GM18498 (cell line): ENCODE data around the gene UBE2U.
"Not testable (repeated sequence)": the region's sequence is repeated elsewhere in the genome, so short reads cannot be mapped to it uniquely, and the experiment has no call there.

Source experiments
- ATAC-seq: cut with Tn5 transposase; IDR thresholded peaks from one replicate; pipeline ENCODE4 v1.9.1; 2021; ENCODE audit warnings: mild to moderate bottlenecking, moderate library complexity; ENCODE audit not compliant: unreplicated experiment

Gene UBE2U

DNA sequence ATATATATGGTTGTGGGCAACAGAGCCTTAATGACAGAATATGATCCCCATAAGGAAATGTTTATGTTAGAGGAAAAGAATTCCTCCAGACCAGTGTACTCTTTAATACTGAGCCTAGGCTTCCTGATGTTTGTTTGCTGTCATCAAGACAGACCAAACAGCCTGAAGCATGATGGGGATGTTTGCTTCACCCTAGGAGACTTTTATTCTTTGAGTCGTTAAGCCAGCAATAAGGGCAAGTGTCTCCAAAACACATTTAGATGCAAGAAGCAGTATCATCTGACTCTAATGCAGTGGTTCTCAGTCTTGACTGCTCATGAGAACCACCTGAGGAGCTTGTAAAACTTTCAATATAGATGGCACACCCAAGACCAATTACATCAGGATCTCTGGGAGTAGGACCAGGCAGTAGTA lies 33.1 kb downstream of the UBE2U start:
- no peak for ATAC-seq

DNA sequence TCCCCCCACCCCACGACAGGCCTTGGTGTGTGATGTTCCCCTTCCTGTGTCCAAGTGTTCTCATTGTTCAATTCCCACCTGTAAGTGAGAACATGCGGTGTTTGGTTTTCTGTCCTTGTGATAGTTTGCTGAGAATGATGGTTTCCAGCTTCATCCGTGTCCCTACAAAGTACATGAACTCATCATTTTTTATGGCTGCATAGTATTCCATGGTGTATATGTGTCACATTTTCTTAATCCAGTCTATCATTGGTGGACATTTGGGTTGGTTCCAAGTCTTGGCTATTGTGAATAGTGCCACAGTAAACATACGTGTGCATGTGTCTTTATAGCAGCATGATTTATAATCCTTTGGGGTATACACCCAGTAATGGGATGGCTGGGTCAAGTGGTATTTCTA lies 36.1 kb downstream of the UBE2U start:
- not testable (repeated sequence) for ATAC-seq

DNA sequence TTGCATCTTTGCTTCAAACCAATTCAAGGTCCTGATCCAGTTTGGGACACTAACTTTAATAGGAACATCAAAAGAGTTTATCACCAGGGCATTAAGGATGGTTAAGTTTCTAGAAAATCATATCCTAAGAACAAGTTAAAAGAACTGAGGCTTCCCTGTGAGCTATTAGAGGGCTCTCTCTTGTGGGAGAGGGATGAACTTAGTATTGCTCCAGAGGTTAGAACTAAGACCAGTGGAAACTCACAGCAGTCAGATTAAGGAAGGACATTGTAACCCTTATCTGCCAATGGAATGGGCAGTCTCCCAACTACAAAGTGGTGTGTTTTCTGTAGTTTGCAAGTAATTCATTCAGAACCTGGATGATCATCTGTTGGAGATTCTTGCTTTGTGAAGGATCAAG lies 36.8 kb downstream of the UBE2U start:
- ATAC-seq: no peak

DNA sequence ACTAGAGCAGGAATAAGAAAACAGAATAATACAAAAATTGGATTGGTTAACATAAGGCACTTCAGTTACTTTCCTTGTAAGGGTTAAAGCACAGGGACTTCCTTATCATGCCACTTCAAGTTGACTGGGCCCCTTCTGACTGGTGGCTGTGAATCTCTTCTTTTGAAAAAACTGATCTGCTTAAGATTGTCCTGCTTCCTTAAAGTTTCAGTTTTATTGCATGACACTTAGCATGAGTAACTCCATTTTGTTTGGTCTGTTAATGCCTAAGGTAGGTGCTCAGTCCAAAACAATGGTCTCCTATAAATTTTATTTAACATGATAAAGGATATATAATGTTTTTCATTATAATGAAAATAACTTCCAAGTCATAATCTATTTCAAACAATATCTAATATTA lies 37.6 kb downstream of the UBE2U start:
- ATAC-seq: no peak

DNA sequence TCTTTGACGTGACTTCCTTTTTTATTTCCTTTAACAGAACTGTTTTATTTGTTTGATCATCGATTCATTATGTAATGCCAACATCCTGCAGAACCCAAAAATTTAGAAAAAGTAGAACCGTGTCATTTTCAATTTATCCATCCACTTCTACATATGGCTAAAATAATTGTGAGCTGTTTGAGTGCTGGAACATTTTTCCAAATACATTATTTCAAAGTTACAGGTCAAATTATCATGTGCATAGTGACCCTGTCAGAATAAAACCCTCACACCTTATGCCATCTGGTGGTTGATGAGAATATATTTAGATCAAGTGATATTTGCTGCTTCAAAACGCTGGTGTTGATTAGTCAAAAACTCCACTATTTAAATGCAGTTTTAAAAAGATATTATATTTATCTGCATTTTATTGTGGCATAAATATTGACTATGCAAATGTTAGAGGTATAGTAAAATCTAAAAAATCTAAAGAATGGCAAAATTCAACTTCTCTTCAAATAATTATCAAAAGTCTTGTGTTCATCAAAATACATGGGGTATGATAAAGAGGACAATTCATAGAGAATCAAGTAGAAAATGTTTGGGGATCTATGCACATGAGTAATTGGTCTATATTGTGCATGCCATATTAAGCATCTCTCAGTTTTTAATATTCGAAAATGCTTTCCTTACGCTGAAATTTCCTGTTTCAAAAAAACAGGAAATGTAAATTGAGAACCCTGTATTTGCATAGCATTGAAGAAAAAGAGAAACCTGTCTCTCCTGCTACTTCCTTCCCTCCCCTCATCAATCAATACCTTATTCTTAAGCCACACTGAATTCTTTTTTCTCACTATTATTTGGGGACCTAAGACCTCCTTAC lies 39.7 kb downstream of the UBE2U start:
- ATAC-seq: no peak

DNA sequence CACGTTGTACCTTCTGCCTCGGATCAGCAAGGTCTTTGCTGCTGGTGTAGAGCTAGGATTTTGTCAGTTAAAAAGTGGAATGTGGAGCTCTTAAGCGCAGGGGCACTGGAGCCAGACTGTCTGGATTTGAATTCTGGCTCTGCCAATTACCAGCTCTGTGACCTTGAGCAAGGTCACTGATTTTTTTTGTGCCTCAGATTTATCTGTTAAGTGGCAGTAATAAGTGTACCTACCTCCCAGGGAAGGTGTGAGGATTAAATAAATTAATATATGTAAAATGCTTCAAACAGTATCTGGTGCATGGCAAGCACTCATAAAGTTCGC lies 40.3 kb downstream of the UBE2U start:
- no peak for ATAC-seq

DNA sequence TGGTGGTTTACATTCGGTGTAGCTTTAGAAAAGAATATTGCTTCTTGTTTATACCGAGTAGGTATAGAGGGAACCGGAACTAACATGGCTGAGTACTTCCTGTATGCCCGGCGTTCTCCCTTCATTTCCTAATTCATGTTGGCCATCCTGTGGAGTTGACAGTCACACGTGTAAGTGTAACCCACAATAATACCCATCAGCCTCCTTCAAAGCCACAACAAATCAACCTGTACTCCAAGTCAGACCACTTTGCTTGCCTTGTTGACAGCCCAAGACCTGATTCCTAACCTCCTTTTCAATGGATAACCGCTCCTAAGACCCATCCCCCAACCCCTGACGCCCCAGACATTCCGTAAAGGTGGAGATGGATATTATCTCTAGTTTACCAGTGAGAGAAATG lies 42.1 kb downstream of the UBE2U start:
- ATAC-seq: no peak

DNA sequence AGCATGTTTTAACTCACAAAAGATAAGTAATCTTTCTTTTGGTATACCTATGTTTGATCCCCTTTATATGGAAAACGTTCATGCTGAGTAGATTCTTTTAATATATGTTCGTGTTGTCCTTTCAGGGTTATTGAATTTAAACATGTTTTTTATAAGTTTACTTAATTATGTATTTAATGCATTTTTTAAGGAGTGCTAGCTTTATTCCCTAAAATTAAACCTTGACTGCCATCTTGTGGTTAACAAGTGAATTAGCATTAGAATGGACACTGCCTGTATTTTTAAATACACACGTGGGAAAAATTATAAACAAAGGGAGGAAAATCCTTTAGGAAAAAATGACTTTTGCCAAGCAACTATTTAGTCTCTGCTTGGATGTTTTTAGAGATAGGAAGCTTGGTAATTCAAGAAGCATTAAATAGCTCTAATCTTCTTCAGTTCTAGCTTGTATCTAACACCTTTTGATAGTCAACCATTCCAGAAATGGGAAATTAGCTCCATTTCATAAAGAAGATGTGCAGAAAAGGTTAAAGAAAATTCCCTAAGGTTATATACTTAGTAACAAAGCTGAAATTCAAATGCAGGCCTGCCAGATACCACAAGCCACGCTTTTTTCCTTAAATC lies 43.0 kb downstream of the UBE2U start:
- no peak for ATAC-seq

DNA sequence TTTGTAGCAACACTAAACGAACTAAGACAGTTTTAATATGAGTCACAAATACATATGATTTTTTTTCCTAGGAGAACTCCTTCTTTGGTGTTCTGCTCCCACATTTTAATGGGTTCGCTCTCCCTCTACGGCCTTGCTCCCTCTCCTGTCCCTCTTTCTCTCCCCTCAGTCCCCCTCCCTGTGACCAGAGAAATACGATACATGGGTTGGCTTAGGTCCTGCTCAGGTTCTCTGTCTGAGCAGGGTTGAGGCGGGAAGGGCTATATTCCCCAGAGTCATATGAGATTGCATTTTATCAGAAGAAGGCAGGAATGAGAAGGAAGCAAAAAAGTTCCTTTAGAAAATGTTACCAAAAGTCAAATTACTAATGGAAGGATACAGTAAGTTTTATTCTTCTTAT lies 44.6 kb downstream of the UBE2U start:
- no peak for ATAC-seq

DNA sequence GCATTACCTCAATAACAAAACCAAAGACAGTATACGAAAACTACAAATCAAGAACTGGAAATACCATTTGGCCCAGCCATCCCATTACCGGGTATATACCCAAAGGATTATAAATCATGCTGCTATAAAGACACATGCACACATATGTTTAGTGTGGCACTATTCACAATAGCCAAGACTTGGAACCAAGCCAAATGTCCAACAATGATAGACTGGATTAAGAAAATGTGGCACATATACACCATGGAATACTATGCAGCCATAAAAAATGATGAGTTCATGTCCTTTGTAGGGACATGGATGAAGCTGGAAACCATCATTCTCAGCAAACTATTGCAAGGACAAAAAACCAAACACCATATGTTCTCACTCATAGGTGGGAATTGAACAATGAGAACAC lies 47.0 kb downstream of the UBE2U start:
- ATAC-seq: not testable (repeated sequence)

DNA sequence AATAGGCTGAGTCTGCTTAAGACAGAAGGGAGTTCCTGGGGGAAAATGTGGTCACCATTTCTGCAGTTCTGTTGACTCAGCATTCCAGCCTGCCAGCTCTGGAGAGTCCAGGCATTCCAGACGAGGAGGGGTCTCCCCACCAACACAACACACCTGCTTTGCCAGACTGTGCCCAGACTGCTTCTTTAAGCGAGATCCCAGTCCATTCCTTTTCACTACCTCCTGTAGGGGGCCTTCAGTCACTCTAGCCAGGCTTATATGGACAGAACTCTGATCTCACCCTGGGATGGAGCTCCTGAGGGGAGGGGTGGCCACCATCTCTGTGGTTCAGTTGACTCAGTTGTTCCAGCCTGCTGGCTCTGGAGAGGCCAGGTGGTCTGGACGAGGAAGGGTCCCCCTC lies 48.5 kb downstream of the UBE2U start:
- ATAC-seq: no peak

DNA sequence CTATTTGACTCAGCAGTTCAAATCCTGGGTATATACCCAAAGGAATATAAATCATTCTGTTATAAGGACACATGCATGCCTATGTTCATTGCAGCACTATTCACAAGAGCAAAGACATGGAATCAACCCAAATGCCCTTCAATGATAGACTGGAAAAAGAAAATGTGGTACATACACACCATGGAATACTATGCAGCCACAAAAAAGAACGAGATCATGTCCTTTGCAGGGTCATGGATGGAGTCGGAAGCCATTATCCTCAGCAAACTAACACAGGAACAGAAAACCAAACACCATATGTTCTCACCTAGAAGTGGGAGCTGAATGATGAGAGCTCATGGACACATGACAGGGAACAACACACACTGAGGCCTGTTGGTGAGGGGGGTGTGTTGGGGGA lies 53.8 kb downstream of the UBE2U start:
- not testable (repeated sequence) for ATAC-seq

DNA sequence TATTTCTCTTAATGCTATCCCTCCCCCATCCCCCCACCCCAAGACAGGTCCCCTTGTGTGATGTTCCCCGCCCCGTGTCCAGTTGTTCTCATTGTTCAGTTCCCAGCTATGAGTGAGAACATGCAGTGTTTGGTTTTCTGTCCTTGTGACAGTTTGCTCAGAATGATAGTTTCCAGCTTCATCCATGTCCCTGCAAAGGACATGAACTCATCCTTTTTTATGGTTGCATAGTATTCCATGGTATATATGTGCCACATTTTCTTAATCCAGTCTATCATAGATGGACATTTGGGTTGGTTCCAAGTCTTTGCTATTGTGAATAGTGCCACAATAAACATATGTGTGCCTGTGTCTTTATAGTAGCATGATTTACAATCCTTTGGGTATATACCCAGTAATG lies 55.0 kb downstream of the UBE2U start:
- not testable (repeated sequence) for ATAC-seq

DNA sequence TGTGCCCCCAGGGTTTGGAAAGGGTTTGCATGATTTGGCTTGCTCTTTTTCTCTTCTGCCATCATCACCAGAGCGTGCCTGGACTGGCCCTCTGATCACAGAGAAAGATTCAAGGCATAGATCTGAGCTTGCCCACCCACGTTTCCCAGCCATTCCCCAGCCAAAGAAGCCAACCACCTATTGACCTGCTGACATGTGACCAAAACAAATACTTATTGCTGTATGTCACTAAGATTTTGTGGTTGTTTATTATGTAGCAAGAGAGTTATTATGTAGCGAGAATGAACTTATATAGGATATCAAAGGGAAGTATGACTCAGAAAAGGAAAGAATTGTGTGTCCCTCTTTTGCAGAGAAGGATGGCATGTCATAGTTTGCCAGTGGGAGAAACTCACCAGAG lies 59.9 kb downstream of the UBE2U start:
- no peak for ATAC-seq

DNA sequence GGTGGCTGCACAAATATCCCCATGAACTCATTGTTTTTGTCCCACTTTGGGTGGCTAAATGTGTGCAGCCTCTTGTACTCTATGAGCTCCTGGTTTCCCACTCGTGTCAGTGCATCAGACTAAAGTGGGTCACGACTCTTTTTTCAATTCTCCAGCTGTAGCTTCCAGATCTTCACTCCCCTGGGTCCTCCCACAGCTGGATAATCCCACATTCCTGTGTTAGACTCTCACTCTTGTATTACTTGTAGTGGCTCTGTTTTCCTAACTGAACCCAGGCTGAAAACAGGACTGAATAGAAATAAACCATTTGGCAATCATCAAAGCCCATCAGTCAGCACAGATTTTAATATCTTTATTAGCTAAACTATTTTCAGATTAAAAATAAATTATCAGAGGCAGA lies 60.4 kb downstream of the UBE2U start:
- ATAC-seq: no peak

DNA sequence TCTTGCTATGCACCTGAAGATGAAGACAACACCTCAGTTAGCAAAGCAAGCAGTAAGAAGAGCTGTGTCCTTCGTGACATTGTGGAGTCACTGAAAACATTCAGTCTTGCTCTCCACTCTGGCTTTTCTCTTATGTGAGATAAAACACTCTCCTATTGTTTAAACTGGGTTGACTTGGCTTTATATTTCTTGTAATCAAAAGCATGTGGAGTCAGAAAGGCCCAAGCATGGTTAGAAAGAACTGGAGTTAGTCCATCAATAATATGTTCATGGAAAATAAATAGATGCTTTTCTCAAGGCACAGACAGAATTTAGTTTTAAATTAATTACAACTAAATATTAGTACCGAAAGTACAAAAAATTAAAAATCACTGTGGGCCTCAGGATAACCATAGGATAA lies 61.7 kb downstream of the UBE2U start:
- ATAC-seq: no peak

DNA sequence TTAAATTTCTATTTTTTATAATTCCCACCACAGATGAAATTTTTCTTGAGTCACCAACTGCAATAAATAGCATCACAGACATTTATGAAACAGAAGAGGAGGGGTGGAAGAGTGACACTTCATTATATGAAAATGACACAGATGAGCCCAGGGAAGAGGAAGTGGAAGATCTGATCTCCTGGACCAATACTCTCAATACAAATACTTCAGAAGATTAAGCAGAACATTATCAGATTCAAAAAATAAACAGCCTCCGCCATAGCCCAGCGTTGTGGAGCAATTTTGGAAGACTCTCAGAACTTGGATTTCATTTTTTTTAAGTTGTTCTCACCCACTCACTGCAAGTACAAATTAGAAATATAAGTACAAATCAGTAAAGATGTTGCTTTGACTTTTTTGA lies 63.6 kb downstream of the UBE2U start:
- ATAC-seq: no peak

DNA sequence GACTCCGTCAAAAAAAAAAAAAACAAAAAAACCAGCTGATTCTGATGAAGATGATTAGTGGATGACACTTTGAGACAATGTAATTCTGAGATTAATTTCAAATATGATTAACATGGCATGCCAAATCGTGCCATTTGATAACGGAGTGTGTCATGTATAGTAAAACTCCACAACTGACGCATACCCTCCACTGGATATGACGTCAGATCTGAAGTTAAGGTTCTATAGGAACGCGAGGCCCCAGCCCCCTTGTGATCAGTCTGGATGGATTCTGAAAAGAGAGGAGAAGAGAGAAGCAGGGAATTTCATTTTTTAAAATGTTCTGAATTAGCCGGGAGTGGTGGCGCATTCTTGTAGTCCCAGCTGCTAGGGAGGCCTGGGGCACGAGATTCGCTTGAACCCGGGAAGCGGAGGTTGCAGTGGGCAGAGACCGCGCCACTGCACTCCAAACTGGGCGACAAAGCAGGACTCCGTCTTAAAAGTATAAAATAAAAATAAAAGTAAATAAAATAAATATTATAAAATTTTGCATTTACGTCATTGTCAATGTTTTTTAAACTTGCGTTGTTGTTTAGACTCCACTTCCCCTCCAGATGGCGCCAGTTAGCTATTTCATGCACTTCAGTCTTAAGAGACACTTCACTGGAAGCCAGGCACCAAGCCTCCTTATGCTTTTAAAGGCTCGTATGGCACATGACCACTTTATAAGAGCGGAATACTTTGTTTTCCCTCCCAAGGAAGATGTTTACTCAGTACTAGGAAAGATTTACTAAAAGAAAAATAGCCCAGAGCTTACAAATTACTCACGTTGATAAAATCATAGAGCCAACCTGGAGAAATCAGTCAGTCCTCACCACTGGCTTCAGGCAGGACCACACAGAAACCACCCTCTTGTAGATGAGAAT lies 65.5 kb downstream of the UBE2U start:
- peak; percentile 78 for ATAC-seq

DNA sequence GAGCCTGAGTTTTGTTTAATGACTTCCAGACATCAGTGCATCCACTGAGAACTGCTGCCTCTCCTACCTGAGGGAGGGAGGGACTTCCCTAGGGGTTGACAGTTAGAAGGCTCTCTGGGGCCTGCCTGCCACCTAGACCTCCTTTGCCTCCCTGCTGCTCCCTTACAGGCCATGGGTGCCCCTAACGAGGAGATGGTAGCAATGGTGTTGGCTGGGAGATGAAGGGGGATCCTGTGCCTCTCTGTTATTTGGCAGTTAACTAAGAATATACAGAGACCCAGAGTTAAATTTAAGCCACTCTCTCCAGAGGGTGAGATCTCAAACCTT lies 66.1 kb downstream of the UBE2U start:
- no peak for ATAC-seq

DNA sequence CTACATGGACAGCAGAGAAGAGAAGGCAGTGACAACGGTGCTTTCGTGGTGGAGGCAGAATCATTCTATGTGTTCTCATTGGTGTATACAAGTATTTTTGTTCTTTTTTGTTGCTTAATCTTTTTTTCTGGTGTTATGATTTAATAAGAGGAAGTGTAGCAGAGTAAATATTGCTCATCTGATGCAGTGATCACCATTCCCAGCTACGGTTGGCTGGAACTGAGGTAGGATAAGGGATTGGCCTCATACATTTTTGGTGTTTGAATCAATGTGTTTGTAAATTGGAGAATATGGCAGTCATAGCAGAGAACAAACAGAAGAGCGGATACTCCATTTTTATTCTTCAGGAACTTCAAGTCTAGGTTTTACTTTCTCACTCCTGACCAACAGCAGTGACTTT lies 76.6 kb downstream of the UBE2U start:
- ATAC-seq: no peak

DNA sequence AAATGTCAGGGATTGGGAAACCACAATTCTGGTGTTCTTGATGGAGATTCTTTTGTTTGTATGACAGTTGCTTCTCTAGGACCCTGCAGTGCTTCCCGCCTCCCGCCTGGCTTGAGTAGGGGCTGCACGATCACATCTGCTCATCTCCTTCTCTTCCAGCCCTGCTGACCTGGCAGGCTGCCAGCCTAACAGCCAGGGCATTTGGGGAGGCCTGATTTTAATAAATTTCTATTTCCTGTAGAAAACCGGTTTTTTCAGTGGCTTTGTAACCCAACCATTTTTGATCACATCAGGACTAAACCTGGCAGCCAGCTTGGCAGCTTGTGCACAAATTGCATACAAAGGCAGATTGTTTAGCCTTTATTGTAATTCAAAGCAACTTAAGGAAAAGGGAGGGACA lies 78.9 kb downstream of the UBE2U start:
- no peak for ATAC-seq

DNA sequence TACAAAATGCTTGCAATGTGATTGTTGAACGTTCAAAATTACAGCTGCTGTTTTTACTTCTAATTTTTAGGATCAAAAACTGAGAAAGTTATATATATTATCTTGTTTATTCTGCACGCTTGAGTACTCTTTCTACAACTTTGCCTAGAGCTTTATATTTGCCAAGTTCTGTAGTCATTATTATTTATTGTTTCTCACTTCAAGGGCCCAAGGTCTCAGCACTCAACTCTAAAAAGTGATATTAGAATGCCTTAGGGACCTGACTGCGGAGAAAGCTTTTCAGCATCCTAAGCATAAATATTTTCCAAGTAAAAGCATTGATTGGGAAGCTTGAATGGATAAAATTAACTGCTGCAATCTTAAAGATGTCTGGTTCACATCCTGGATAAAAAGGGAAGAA lies 83.6 kb downstream of the UBE2U start:
- ATAC-seq: no peak
